Kidney epithelial cell (primary cell): ENCODE data around the gene IRX5. TPM values are rescaled to one million over a fixed set of nuclear protein-coding genes. Genes with fewer than 3 reads are reported as not detected.

Experiments
- DNase-seq: peaks from one replicate; pipeline ENCODE4 v3.0.0-alpha.2; 2010; ENCODE audit warnings: low read depth
- H3K27me3 ChIP-seq: 2 replicates; pipeline ENCODE4 v1.6.0; 2011; ENCODE audit warnings: low read length; ENCODE audit not compliant: control insufficient read depth, insufficient read depth
- H3K36me3 ChIP-seq: 2 replicates; pipeline ENCODE4 v1.5.1; 2011; ENCODE audit warnings: low read length; ENCODE audit not compliant: control insufficient read depth, insufficient read depth
- H3K4me3 ChIP-seq: 2 replicates; pipeline ENCODE4 v1.5.1; 2011; ENCODE audit warnings: low read depth, mild to moderate bottlenecking, control low read depth, low read length
- CTCF ChIP-seq: IDR thresholded peaks from 2 replicates; pipeline ENCODE4 v1.5.1; 2011; ENCODE audit warnings: mild to moderate bottlenecking, moderate library complexity, low read length, control low read depth, inconsistent platforms; ENCODE audit not compliant: insufficient read depth, poor library complexity, severe bottlenecking
- total RNA-seq: library from RNA; depleted of rRNA; stranded (reverse); fragments of >200 nt; gene quantifications from 2 replicates; pipeline ENCODE4 v1.2.3, GENCODE V29; 2015

Gene IRX5
- total RNA-seq, 1 donor from 2014 or later, result 2.0 TPM

- no peak for TF ChIP-seq CTCF
- DNase-seq, result no peak
- Histone ChIP-seq H3K27me3 (peaks cover 66% of the 10 kb centered on the region), H3K4me3 (no peak overlapping the region), H3K36me3 (no peaks in the 10 kb centered on the region)
These were observed 8.3 kb downstream of the IRX5 start for GRCh38 chr16:54939029-54939346.

GRCh38 chr16:54939510-54940278 lies 9.0 kb downstream of the IRX5 start:
- no peak for TF ChIP-seq CTCF
- peaks cover 62% of the 10 kb centered on the region for H3K27me3 ChIP-seq
- DNase-seq, result no peak
- H3K4me3 ChIP-seq, result no peak overlapping the region
- no peaks in the 10 kb centered on the region for H3K36me3 ChIP-seq

- no peak for DNase-seq
- H3K4me3 ChIP-seq, result no peak overlapping the region
- H3K27me3 ChIP-seq, result peaks cover 56% of the 10 kb centered on the region
- no peak for TF ChIP-seq CTCF
- H3K36me3 ChIP-seq, result no peaks in the 10 kb centered on the region
These were observed 9.6 kb downstream of the IRX5 start for GRCh38 chr16:54940279-54940604.

- no peaks in the 10 kb centered on the region for H3K36me3 ChIP-seq
- DNase-seq, result no peak
- peaks cover 41% of the 10 kb centered on the region for H3K27me3 ChIP-seq
- H3K4me3 ChIP-seq, result no peak overlapping the region
- no peak for TF ChIP-seq CTCF
These were observed 11.8 kb downstream of the IRX5 start for GRCh38 chr16:54942353-54942943.

- Histone ChIP-seq H3K36me3 (no peaks in the 10 kb centered on the region), H3K4me3 (no peak overlapping the region), H3K27me3 (peaks cover 31% of the 10 kb centered on the region)
- TF ChIP-seq CTCF, result no peak
- DNase-seq, result no peak
These were observed 13.3 kb downstream of the IRX5 start for GRCh38 chr16:54944002-54944401.

GRCh38 chr16:54945063-54945462 lies 14.4 kb downstream of the IRX5 start:
- no peak for DNase-seq
- peaks cover 22% of the 10 kb centered on the region for H3K27me3 ChIP-seq
- H3K4me3 ChIP-seq, result no peak overlapping the region
- no peaks in the 10 kb centered on the region for H3K36me3 ChIP-seq
- TF ChIP-seq CTCF, result no peak
